Activated CD8-positive, alpha-beta memory T cell treated with anti-CD3 and anti-CD28 coated beads for 1 hour (primary cell): ENCODE data around the gene SEMA5B.

Experiments used
- DNase-seq, 2 donors: peaks; one replicate each; pipeline ENCODE4 v3.0.0-alpha.2; 2020; ENCODE audit warnings: low read depth in 1 of 2; ENCODE audit errors: extremely low read depth in 1 of 2

The SEMA5B gene

DNA sequence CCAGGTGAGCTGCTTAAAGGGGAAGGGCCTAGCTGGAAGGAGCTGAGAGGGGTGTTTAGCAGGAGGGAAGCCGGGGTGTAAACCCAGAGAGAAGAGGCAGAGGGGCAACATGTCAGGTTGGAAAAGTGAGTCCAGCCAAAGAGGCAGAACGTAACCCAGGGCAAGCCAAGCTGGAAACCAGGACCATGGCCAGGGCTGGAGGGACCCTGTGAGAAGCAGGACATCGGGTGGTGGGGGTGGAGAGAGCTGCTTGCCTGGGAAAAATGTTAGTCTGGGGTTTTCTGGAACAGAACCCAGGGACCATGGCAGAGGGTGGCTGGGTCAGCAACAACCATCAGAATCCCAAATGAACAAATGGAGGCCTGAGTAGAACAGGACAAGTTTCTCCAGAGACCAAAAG, 32.6 kb downstream of the SEMA5B start:
- DNase-seq, result no peak

GRCh38 chr3:122993124-122993978, 34.2 kb downstream of the SEMA5B start:
- no peak for DNase-seq

DNA sequence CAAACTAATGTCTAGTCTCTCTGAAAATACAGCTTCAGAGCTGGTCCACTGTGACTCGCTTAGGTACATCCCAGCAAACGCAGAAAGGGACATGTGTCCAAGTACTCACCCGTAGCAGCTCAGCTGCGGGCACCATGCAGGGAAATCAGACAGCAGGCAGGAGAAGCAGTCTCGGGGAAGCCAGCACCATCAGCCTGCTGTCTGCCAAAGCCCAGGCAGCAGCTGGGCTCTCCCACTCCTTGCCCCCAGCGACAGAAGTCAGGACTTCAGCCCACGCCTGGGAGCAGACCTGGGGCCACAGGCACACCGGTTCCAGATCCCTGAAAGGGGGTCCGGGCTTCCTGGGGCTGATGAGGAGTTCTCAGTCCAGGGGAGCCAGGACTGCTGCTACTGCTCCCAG, 34.9 kb downstream of the SEMA5B start:
- DNase-seq, result no peak

DNA sequence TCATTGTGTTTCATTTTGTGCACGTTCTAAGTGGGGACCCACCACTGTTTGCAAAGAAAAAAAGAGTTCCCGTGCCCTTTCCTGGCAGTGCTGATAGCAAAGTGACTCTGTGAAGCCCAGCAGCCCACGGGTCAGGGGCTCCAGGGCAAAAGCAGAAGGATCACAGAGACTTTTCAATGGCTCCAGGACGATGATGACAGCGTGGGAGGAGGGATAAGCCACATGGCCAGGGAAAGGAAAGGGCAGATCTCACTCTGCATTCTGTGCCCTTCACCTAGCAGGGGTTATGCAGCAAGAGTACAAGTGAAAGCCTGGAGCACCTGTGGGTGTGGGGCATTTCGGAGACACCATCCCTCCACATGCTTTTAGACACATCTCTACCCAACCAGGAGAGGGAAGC, 35.4 kb downstream of the SEMA5B start:
- DNase-seq, result no peak

GRCh38 chr3:122991236-122991985, 36.2 kb downstream of the SEMA5B start:
- DNase-seq, result no peak

GRCh38 chr3:122989856-122990575, 37.5 kb downstream of the SEMA5B start:
- DNase-seq, result no peak

GRCh38 chr3:122988508-122988907, 39.1 kb downstream of the SEMA5B start:
- no peak for DNase-seq

DNA sequence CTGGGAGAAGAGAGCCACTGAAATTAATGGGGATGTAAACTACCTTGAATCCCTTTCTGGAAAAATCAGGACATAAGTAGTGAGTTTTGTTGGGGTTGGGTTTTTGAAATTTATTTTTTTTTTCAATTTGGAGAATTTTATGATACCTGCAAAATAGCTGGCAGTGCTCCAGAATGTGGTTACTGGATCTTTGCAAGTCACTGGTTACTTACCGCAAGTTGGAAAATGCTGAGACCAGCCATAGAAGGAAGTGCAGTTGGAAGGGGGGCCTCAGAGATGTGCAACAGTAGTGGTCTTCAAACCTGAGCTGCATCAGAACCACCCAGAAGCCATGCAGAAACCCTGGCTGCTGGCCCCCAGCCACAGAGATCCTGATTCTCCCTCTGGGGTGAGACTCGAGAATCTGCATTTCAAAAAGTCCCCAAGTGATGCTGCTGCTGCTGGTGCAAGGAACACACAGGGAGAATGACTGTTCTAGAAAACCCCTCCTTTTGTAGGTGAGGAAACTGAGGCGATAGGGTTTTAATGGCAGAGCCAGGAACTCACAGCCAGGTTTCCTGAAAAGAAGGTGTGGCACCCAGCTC, 39.7 kb downstream of the SEMA5B start:
- no peak for DNase-seq

- no peak for DNase-seq
Measured at GRCh38 chr3:122987231-122987630, 40.3 kb downstream of the SEMA5B start.

DNA sequence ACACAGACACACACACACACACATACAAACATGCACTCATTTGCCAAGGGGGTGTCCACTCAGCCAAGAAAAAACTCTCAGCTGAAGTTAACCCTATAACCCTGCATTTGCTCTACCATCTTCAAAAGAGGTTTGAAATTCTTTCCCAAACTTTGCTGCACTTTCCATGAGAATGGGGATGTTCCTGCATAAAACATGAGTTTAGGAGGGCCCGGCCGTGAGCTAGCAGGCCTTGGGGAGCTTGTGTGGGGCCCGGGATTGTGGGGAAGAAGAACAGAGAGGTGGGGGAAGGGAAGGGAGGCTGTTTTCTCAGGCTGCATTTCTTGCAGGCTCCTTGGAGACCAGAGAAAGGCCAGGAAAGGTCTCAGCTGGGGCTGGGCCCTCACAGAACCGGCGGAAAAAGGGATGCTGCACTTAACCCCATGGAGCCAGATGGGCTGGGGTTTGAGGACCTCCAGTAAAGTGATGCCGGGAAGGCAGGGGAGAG, 40.8 kb downstream of the SEMA5B start:
- DNase-seq, result no peak

DNA sequence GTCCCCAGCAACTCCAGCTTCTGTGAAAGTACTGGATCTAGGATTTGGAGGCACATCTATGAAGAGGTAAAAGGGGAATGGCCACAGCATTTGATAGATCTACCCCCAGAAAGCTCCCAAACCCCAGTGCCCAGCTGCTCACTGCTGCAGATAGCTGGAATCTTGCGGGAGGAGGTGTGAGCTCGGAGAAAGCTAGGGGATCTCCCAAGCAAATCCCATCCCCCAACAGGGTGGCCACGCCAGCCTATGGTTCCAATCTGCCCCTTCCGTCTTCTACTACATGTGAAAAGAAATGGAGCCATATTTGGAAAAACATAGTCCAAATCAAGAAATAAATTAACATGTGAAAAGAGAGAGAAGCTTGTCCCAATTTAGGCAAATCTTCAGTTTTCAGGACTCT, 42.0 kb downstream of the SEMA5B start:
- no peak for DNase-seq

- no peak for DNase-seq
Measured at GRCh38 chr3:122984650-122985049, 42.9 kb downstream of the SEMA5B start.

- DNase-seq, result no peak
Measured at GRCh38 chr3:122984007-122984406, 43.6 kb downstream of the SEMA5B start.

DNA sequence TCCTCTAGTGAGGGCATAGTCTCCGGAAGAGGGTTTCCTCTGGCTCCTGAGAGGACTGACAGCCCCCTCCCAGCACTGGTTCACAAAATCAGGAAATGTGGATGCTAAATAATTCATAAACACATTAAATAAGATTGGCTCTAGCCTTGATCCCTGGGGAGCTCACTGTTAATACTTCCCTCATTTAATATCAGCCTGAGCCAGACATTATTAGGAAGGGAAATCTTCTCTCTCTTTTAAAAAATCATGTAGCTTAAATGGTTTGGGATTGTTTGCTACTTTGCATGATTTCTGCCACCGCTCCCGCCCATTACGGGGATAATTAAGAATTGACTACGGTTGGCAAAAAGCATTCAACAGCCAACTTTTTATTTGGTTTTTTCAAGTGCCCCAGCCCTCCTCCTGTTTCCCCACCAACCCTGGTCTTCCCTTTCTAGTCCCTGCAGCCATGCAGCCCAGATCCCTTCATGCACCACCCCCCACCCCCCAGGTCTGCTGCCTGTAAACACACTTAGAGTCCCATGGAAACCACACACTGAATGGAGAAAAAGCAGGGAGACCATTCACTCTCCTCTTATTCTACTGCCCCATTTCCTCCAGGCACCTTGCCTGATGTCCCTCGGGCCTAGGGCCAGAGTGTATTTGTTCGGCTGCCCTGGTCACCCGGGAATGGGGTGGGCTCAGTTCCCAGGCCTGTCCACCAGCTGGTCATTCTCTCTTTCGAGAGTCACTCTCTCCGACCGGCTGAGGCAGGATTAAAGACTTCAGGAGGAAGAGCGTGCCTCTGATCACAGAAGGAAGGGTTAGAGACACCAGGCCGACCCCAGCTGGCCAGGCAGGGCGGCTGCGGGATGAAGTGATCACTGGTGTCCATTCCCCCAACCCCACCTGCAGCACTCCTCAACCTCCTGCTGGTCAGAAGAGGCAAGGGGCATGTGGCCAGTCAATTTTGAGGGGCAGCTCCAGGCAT, 45.1 kb downstream of the SEMA5B start:
- DNase-seq, result no peak

- DNase-seq, result no peak
Measured at GRCh38 chr3:122979211-122979610, 48.4 kb downstream of the SEMA5B start.

DNA sequence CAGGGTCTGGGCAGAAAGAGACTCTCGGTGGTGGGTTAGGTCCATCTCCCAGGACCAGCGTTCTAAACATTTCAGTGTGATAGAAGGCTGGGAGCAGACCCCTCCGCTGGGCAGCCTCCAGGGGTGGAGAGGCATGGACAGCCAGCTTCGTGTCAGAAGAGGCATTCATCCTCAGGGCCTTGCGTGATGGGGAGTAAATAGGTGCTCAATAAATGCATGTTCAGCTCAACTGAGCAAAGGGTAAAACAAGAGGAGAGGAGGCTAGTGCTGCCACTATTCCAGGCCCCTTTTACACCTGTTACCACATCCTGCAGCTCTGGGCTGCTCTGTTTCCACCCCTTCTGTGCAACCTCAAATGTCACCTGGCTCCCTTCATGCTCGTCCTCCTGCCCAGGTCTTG, 49.0 kb downstream of the SEMA5B start:
- DNase-seq, result no peak

DNA sequence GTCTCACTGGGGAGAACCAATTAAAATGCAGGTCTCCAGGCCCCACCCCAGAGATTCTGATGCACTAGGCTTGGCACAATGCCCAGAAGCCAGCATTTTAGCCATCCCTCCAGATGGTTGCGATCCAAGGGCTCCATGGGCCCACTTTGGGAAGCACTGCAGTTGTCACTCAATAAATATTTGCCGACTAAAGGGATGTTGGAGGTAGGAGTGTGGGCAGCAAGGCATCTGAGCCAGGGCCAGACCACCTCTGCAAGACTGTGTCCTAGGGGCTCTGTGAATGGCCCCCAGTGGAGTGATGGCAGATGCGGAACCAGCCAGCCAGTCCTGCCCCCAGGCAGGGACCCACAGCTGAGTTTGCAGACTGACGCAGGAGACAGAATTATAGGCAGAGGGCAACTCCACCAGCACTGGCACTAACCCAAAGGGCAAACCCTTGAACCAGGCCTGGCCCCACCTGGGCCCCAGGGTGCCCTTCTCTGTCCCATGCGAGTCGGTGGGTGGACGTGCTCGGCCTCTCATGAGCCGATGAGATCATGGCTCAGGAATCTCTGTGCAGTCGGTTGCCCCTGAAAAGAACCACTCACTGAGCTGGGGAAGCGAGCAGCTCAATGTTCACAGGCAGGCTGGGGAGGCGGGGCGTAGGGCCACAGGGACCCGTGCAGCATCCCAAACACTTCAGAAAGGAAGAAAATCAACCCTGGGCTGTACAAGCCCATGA, 49.7 kb downstream of the SEMA5B start:
- DNase-seq, result no peak

DNA sequence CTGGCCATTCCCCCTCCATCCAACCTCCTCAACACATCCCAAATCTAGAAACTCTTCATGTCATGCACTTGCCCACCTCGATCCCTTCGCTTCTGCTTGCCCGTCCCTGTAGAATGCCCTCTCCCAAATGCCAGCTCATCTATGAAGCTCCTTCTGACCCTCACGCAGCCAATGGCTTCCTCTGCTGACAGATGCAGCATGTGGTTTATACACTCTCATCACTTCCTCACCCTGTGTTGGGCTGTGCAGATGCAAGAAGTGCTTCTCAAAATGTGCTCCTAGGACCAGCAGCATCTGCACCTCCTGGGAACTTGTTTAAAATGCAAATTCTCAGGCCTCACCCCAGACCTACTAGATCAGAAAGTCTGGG, 51.7 kb downstream of the SEMA5B start:
- DNase-seq, result no peak

DNA sequence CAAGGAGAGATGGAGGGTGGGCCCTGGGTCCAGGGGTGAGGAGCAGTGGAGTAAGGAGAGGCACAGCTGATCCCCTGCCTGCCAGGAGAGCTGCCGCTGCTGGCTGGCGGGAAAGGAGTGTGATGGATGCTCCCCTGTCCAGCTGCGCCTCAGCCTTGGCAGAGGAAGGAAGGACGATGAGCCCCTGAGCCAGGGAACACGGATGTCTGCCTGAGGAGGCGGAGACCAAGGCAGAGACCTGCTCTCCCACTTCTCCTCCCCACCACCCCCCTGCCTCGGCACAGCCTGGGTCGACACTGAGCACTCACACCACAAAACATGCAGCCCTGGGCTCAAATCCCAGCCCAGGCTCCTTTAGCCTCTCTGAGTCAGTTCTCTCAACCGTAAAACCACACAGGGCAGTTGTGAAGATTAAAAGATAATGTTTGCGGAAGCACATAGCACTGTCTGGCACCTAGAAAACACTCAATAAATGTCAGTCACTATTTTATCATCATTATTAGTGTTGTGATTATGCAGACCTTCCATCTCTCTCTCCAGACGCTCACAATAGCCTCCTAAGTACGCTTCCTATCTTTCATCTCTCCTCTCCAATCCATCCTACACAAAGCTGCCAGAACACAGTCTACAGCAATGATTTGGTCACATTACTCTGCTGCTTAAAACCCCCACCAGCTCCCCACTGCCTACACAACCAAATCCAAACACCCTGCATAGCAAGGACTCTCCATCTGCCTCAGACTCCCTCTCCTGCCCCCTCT, 52.2 kb downstream of the SEMA5B start:
- no peak for DNase-seq
